Panc1 (cell line): ENCODE measurements around the gene NADSYN1. TPM values are rescaled to one million over a fixed set of nuclear protein-coding genes. Genes with fewer than 3 reads are reported as not detected.

ENCODE experiments used
- ATAC-seq: fragments of 200-7000 bp; cut with Tn5 transposase; 2 replicates; pipeline ENCODE4 v1.9.1; 2020; ENCODE audit warnings: mild to moderate bottlenecking, moderate library complexity
- BruUV-seq: library from RNA; stranded (reverse); fragments of 400-500 nt; replicated peaks from 2 replicates; lab custom pipeline; 2021; lab: Mats Ljungman, UMichigan
- CTCF ChIA-PET: fragments of 300-600 bp; sonication (Branson Sonifier 250); formaldehyde crosslinking; loops from one replicate; lab custom pipeline; 2022; ENCODE audit warnings: antibody characterized with exemption; lab: Charles Lee
- POLR2A ChIA-PET: fragments of 300-600 bp; sonication (Branson Sonifier 250); formaldehyde crosslinking; loops from one replicate; lab custom pipeline; 2022; ENCODE audit warnings: antibody characterized with exemption; lab: Charles Lee
- DNase-seq: peaks from one replicate; pipeline ENCODE4 v3.0.0-alpha.2; 2010; ENCODE audit warnings: low read depth, low spot score
- H3K27ac ChIP-seq: 2 replicates; pipeline ENCODE4 v1.5.1; 2011; ENCODE audit warnings: mild to moderate bottlenecking, low read length, inconsistent platforms
- H3K27me3 ChIP-seq: fragments of 200-500 bp; sonication (Bioruptor generic); 2 replicates; pipeline ENCODE4 v1.6.0; 2014; ENCODE audit warnings: low read length, inconsistent platforms; ENCODE audit not compliant: control insufficient read depth, insufficient read depth
- H3K36me3 ChIP-seq: fragments of 200-500 bp; sonication (Bioruptor generic); 2 replicates; pipeline ENCODE4 v1.5.1; 2014; ENCODE audit warnings: inconsistent platforms, mild to moderate bottlenecking, low read length, moderate library complexity; ENCODE audit not compliant: control insufficient read depth, insufficient read depth
- H3K4me1 ChIP-seq: 2 replicates; pipeline ENCODE4 v1.5.1; 2011; ENCODE audit warnings: inconsistent platforms, mild to moderate bottlenecking, low read length, moderate library complexity; ENCODE audit not compliant: control insufficient read depth, insufficient read depth
- H3K4me3 ChIP-seq, 2 experiments: 2 replicates each; pipeline ENCODE4 v1.5.1; 2011 to 2012; ENCODE audit warnings: low read depth in 2 of 2, low read length in 2 of 2, mild to moderate bottlenecking in 2 of 2, inconsistent platforms in 1 of 2, moderate library complexity in 1 of 2
- H3K9me3 ChIP-seq: fragments of 200-500 bp; sonication (Bioruptor generic); 2 replicates; pipeline ENCODE4 v1.5.1; 2014; ENCODE audit warnings: low read depth, mild to moderate bottlenecking, inconsistent platforms, low read length, moderate library complexity; ENCODE audit not compliant: control insufficient read depth, insufficient read depth
- CTCF ChIP-seq: fragments of 450-650 bp; IDR thresholded peaks from 2 replicates; pipeline ENCODE4 v1.5.1; 2017; ENCODE audit warnings: mild to moderate bottlenecking
- POLR2AphosphoS5 ChIP-seq: IDR thresholded peaks from 2 replicates; pipeline ENCODE4 v1.6.1; 2012; ENCODE audit warnings: mild to moderate bottlenecking, low read depth, low read length, moderate library complexity
- REST ChIP-seq, 2 experiments: IDR thresholded peaks; 2 replicates each; pipeline ENCODE4 v1.6.1; 2011 to 2012; ENCODE audit warnings: low read depth in 2 of 2, control low read depth in 1 of 2, low read length in 1 of 2, mild to moderate bottlenecking in 1 of 2, moderate library complexity in 1 of 2; ENCODE audit not compliant: insufficient read depth in 1 of 2
- SIN3A ChIP-seq: IDR thresholded peaks from 2 replicates; pipeline ENCODE4 v1.6.1; 2012; ENCODE audit warnings: low read depth, mild to moderate bottlenecking, low read length, moderate library complexity, borderline replicate concordance; ENCODE audit not compliant: insufficient read depth
- TCF7L2 ChIP-seq: IDR thresholded peaks from 2 replicates; pipeline ENCODE4 v1.6.1; 2011; ENCODE audit warnings: mild to moderate bottlenecking, low read depth, low read length, inconsistent platforms
- in situ Hi-C: cut with HindIII; loops from 2 replicates; pipeline ENCODE4 v1.10.0; 2016; ENCODE audit warnings: low sequenced_read_pairs, low pct_unique_long_range_greater_than_20kb
- intact Hi-C: fragments of 100-400 bp; cut with micrococcal nuclease; formaldehyde crosslinking; loops from one replicate; pipeline ENCODE4 v1.10.0; 2022; ENCODE audit not compliant: unreplicated experiment
- total RNA-seq: library from RNA; stranded (reverse); gene quantifications from one replicate; pipeline ENCODE4 v1.2.1, GENCODE V29; 2021; ENCODE audit not compliant: unreplicated experiment

The NADSYN1 gene
- total RNA-seq, 1 experiment from 2014 or later = 76.1 TPM

GRCh38 chr11:71463331-71464211 lies 10.6 kb downstream of the NADSYN1 start:
- ChIA-PET CTCF (no interaction called here), POLR2A (no interaction called here)
- Histone ChIP-seq H3K36me3 (no peaks in the 10 kb centered on the region; the same call in none of the 2 replicates), H3K4me1 (no peaks in the 10 kb centered on the region), H3K27ac (no peak overlapping the region), H3K9me3 (peaks cover 7% of the 10 kb centered on the region; the same call in 1 of the 2 replicates), H3K4me3 (no peak overlapping the region), H3K27me3 (no peaks in the 10 kb centered on the region)
- DNase-seq (no peak), ATAC-seq (no peak)
- in situ Hi-C loops = no loop called here
- BruUV-seq = no TSS peak
- no peak for TF ChIP-seq SIN3A
- intact Hi-C loops = no loop called here

GRCh38 chr11:71465054-71465453 lies 12.1 kb downstream of the NADSYN1 start:
- Histone ChIP-seq H3K27ac (no peak overlapping the region), H3K4me3 (no peak overlapping the region), H3K4me1 (no peaks in the 10 kb centered on the region), H3K27me3 (no peaks in the 10 kb centered on the region), H3K36me3 (no peaks in the 10 kb centered on the region; the same call in 1 of the 2 replicates), H3K9me3 (peaks cover 9% of the 10 kb centered on the region; the same call in 1 of the 2 replicates)
- intact Hi-C loops = no loop called here
- POLR2A ChIA-PET = interaction anchor here (0.6 kb wide), 1 partner anchor 1134 kb away, joined by 3 read pairs; no protein-coding TSS in a partner anchor
- no TSS peak for BruUV-seq
- ATAC-seq (no peak), DNase-seq (no peak)
- CTCF ChIA-PET = no interaction called here
- in situ Hi-C loops = no loop called here
- TF ChIP-seq POLR2AphosphoS5 = no peak
- TF ChIP-seq CTCF = no peak
- TF ChIP-seq SIN3A = no peak

DNA sequence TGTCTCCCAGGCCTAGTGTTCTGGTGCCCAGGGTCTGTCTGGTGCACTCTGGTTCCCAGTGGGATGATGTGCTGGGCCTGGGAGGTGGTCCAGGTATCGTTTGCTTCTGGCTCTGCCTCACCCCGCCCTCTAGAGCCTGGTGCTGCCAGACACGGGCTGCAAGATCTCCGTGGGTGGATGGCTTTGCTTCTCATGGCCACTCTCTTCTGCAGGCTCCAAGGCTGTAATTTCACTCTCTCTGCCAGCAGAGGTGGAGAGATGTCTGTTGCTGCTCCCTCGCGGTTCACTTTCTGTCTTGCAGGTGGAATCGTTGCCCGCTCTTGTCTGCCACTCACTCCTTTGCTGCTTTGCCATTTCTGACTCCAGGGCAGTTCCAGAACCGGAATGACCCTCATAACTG lies 13.4 kb downstream of the NADSYN1 start:
- no peak for ATAC-seq
- no TSS peak for BruUV-seq
- ChIA-PET CTCF (no interaction called here), POLR2A (no interaction called here)
- in situ Hi-C loops = no loop called here
- Histone ChIP-seq H3K27ac (no peak overlapping the region), H3K4me3 (no peak overlapping the region), H3K36me3 (no peaks in the 10 kb centered on the region; the same call in 1 of the 2 replicates), H3K27me3 (no peaks in the 10 kb centered on the region), H3K9me3 (peaks cover 9% of the 10 kb centered on the region; the same call in 1 of the 2 replicates), H3K4me1 (no peaks in the 10 kb centered on the region)
- intact Hi-C loops = no loop called here
- DNase-seq = no peak
- TF ChIP-seq TCF7L2 (no peak), REST (IDR thresholded peaks at IDR 0.05; ENCODE audit: insufficient read depth in 1 of 2, low read depth in 2 of 2, low read length in 1 of 2) (no peak), POLR2AphosphoS5 (no peak), CTCF (no peak), SIN3A (no peak)
